Erythroblast (primary cell): ENCODE data around the gene G6PD.

Source experiments
- DNase-seq, 2 experiments: peaks; one replicate each; lab custom pipeline; 2025; lab: John Stamatoyannopoulos, UW
- GATA1 ChIP-seq: IDR thresholded peaks from 2 replicates; pipeline ENCODE4 v1.6.1; 2011; ENCODE audit warnings: low read depth, mild to moderate bottlenecking, control low read depth, low read length, moderate library complexity
- POLR2A ChIP-seq: IDR thresholded peaks from 2 replicates; pipeline ENCODE4 v1.6.1; 2011; ENCODE audit warnings: mild to moderate bottlenecking, low read length

The G6PD gene

GRCh38 chrX:154531626-154532025 is 15.0 kb downstream of the G6PD start:
- no peak for DNase-seq
- TF ChIP-seq GATA1: no peak
- TF ChIP-seq POLR2A: no peak

GRCh38 chrX:154530286-154530685 is 16.4 kb downstream of the G6PD start:
- DNase-seq: no peak
- no peak for TF ChIP-seq GATA1
- no peak for TF ChIP-seq POLR2A

- TF ChIP-seq GATA1 (no peak), POLR2A (no peak)
- DNase-seq: no peak
Observed at GRCh38 chrX:154529206-154529612, 17.4 kb downstream of the G6PD start.

GRCh38 chrX:154526901-154527675 is 19.6 kb downstream of the G6PD start:
- peak; percentile 81 to 82 for DNase-seq
- peak; percentile 44 for TF ChIP-seq POLR2A
- no peak for TF ChIP-seq GATA1

- no peak for DNase-seq
- TF ChIP-seq GATA1 (no peak), POLR2A (no peak)
Observed at GRCh38 chrX:154525606-154526490, 20.8 kb downstream of the G6PD start.

- peak; percentile 43 to 76 for DNase-seq
- TF ChIP-seq POLR2A (no peak), GATA1 (no peak)
Observed at GRCh38 chrX:154519389-154519788, 27.3 kb downstream of the G6PD start.

GRCh38 chrX:154517101-154517781 is 29.4 kb downstream of the G6PD start:
- TF ChIP-seq POLR2A (no peak), GATA1 (no peak)
- no peak for DNase-seq

GRCh38 chrX:154516656-154517100 is 30.0 kb downstream of the G6PD start:
- peak; percentile 71 to 79 for DNase-seq
- TF ChIP-seq POLR2A (no peak), GATA1 (no peak)

- peak; percentile 82 for TF ChIP-seq POLR2A
- TF ChIP-seq GATA1: no peak
- DNase-seq: peak; percentile 93 to 96
Observed at GRCh38 chrX:154515966-154516655, 30.5 kb downstream of the G6PD start, which contains the start of gene FAM3A. TSS of gene FAM3A (minus strand) at chrX:154516232. CDS start at chrX:154515772, 460 bp downstream.

GRCh38 chrX:154515090-154515965 is 31.3 kb downstream of the G6PD start:
- DNase-seq: peak; percentile 59 to 69
- TF ChIP-seq POLR2A: no peak
- TF ChIP-seq GATA1: no peak

- no peak for TF ChIP-seq GATA1
- no peak for TF ChIP-seq POLR2A
- no peak for DNase-seq
Observed at GRCh38 chrX:154513716-154514115, 32.9 kb downstream of the G6PD start.
